ENCODE results near the gene FTO.

FTO gene

DNA sequence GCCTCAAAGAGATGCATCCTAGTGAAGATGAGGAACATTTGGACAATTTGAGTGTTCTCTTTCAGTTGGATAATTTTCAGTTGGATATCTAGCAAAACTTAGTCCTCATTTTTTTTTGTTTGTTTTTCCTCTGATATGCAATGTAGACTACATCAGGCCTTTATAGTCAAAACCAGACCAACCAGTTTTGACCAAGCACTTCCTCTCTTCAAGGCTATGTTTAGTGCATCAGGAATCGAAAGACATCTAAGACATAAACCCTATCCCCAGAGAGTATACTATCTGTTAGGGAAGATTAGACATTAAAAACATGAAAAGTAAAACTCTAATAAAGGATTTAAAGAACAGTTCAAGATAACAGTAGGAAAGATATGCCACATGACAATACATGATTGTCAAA, 326.5 kb downstream of the FTO start:
- no peak for TF ChIP-seq ZFX (IDR thresholded peaks at IDR 0.05)
- TF ChIP-seq CTCF (conservative IDR thresholded peaks at IDR 0.05): no peak
- H3K27ac ChIP-seq: no peak overlapping the region

DNA sequence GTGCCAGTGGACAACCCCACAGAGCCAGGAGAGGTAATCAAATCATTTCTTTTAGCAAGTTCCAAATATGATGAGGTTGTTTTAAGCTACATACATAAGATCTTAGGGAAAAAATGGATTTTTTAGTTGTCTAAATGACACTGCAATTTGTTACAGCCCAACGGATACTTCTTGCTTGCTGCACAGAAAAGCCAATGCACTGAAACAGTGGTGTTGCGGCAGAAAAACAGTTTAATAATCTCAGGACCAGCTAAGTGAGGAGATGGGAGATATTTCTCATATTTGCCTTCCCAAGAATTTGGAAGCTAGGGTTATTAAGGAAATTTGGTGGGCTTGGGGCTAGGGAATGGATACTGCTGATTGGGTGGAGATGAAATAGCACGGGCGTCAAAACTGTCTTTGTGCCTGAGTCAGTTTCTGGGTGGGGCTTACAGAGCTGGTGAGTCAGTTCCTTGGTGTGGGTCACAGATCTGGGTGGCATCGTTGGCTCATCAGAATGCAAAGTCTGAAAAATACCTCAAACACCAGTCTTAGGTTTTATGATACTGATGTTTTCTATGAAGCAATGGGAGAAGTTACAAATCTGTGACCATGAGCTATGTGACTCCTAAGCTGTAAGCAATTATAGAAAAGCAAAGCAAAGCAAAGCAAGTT, 327.3 kb downstream of the FTO start:
- TF ChIP-seq ZFX (IDR thresholded peaks at IDR 0.05) (no peak), CTCF (conservative IDR thresholded peaks at IDR 0.05) (no peak)
- H3K27ac ChIP-seq: no peak overlapping the region

- no peak for TF ChIP-seq ZFX (IDR thresholded peaks at IDR 0.05)
- no peak overlapping the region for H3K27ac ChIP-seq
These were observed 329.8 kb downstream of the FTO start for GRCh38 chr16:54033747-54034146.

DNA sequence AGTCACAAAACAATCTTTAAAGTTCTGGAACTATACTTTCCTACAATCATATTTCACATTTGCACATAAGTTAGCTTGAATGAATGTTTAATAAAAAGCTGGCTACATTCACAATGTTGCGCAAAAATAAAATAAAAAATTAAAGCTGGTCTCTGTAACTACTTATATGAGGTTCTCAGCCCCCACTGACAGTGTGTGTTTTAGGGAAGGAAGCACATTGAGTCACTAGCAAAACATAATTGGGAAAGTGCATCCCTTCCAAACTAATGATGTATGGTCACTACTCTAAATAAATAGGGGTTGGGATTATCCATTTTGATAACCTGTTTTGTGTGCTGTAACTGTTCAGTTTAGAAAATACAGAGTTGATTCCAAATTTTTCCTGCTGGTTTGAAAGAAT, 330.7 kb downstream of the FTO start:
- no peak for TF ChIP-seq CTCF (conservative IDR thresholded peaks at IDR 0.05)
- H3K27ac ChIP-seq: no peak overlapping the region

DNA sequence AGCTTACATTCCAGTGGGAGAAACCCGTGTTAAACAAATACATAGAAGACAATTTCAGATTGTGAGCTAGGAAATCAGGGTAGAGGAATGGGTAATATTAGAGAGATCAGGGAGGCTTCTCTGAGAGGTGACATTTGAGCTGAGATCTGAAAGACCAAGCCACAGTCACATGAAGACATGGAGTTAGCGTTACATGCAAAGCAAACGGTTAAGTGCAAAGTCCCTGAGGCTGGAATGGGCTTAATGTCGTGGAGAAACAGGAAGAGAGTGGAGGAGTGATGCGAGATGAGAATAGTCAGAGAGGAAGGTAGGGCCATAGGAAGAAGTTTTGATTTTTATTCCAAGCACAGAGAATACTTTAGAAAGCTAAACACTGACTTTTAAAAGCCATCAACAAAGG, 336.5 kb downstream of the FTO start:
- no peak overlapping the region for H3K27ac ChIP-seq
- TF ChIP-seq ZFX (IDR thresholded peaks at IDR 0.05) (no peak), CTCF (conservative IDR thresholded peaks at IDR 0.05) (no peak)

DNA sequence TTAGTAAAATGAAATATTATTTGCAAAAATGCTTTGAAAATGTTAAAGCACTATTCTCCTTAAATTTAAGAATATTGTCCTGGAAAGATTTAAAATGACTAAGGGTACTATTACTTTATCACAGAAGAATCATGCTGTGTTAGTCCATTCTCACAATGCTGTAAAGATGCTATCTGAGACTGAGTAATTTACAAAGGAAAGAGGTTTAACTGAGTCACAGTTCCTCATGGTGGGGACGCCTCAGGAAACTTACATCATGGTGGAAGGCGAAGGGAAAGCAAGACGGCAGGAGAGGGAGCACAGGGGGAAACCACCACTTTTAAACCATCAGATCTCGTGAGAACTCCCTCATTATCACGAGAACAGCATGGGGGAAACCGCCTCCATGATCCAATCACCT, 337.0 kb downstream of the FTO start:
- no peak overlapping the region for H3K27ac ChIP-seq
- no peak for TF ChIP-seq CTCF (conservative IDR thresholded peaks at IDR 0.05)
- no peak for TF ChIP-seq ZFX (IDR thresholded peaks at IDR 0.05)

GRCh38 chr16:54048586-54049495, 344.9 kb downstream of the FTO start:
- no peak for TF ChIP-seq ZFX (IDR thresholded peaks at IDR 0.05)
- no peak for TF ChIP-seq CTCF (conservative IDR thresholded peaks at IDR 0.05)

More at GRCh38 chr16:54048586-54049495, 344.9 kb downstream of the FTO start:
- H3K27ac ChIP-seq: no peak overlapping the region
